HG03571 (cell line): ENCODE results near the gene ARHGAP26.
A peak's percentile ranks its signal among the peaks of the same experiment; 100 is the strongest.

Experiments used
- ATAC-seq: cut with Tn5 transposase; IDR thresholded peaks from one replicate; pipeline ENCODE4 v1.9.1; 2021; ENCODE audit not compliant: unreplicated experiment

The ARHGAP26 gene

GRCh38 chr5:142896325-142897007 lies 126.3 kb downstream of the ARHGAP26 start:
- ATAC-seq: no peak

- ATAC-seq: no peak
Observed at GRCh38 chr5:142897328-142897727, 127.2 kb downstream of the ARHGAP26 start.

- ATAC-seq: no peak
Observed at GRCh38 chr5:142900927-142901326, 130.8 kb downstream of the ARHGAP26 start.

DNA sequence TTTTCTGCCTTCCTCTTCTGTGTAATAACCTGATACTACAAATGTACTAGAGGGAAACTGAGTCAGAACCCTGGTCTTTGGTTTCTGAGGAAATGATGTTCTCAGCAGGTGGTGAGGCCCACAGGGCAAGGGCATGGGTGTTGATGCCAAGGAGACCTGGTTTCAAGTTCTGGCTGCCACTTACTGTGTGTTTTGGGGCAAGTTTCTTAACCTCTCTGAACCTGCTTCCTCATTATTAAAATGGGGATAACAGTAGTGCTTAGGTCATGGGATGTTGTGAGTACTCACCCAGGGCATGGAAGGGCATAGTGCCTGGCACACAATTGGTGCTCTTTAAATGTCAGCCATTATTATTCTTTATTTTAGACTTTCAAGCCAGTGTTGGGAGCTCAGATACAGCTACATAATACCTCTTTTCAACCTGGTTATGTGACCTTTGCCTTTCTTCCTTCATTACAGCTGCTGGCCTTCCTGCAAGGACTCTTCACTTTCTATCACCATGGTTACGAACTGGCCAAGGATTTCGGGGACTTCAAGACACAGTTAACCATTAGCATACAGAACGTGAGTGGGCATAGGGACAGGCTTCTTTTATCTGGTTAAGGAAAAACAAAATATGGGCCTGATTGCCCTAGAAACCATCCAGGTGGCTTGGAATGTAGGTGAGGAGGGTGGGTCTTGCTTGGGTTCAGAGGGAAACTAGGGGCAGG lies 131.5 kb downstream of the ARHGAP26 start:
- no peak for ATAC-seq

GRCh38 chr5:142902186-142902965 lies 132.2 kb downstream of the ARHGAP26 start:
- no peak for ATAC-seq

- ATAC-seq: no peak
Observed at GRCh38 chr5:142904416-142904815, 134.2 kb downstream of the ARHGAP26 start.

- ATAC-seq: no peak
Observed at GRCh38 chr5:142905348-142905747, 135.2 kb downstream of the ARHGAP26 start.

DNA sequence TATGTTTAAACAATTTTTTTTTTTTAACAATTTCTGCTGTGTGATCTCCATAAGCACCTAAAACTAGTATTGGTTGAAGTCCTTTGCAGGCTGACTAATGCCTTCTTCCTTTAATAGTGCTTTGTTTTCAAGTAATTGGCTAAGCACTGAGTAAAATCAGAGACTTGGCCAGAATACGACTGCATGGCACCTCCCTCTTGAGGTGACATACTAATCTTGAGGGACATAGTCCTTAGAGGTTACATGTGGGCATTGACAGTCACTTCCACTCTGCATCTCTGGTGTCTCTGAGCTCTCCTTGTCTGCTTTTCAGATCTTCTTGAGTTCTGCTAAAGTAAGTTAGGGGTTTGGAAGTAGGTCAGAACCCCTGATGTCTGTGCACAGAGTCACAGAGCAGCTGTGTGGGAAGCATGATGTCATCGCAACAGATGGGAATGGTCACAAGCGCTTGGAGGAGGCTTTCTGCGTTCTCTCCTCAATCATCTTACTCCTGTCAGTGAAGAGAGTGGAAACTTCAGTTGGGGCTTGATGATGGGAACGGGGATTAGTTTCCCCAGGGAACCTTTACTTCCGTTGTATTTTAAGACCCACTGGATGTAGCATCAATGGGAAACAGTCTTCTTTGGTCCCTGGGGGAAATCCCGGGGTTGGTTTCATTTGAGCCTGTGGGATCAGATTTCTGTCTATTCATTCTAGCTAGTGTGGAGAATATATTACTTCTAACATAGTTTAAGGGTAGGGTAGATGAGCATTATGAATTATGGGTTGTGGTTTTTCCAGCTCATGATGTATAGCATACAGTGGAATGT lies 136.9 kb downstream of the ARHGAP26 start:
- ATAC-seq: no peak

GRCh38 chr5:142908659-142909058 lies 138.5 kb downstream of the ARHGAP26 start:
- no peak for ATAC-seq

- ATAC-seq: no peak
Observed at GRCh38 chr5:142910128-142910527, 140.0 kb downstream of the ARHGAP26 start.

DNA sequence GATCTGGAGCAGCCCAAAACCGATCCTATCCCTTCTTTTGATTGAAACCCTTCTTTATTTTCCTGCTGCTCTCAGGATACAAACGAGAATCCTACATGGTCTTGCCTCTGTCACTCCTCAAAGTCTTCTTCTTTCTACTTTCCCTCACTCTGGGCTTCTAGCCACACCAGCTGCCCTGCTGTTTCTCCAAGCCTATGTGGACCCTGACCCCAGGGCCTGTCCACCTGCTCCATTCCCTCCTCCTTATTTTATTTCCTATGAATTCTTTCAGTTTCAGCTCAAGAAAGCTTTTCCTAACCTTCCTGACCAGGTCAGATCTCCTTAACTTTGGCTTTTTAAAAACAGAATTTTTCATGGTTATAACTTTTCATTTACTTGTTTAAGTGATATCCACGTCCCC lies 141.0 kb downstream of the ARHGAP26 start:
- no peak for ATAC-seq

DNA sequence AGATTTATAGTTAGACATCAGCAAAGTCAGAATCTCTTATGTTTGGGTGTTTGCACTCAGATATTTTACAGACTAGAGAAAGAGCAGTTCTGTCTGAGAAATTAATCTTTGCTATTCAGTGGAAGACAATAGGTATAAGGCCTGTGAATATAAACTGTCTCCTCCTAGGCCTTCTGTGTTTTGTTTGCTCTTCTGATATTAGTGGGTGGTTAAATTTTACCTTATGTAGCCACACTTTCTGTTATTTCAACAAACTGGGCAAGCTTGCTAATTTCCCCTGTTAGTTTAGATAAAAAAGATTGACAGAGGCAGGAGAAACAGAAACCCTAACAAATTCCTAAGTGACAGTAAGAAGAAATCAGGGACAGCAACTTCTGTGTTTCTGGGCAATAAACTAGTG lies 141.6 kb downstream of the ARHGAP26 start:
- no peak for ATAC-seq

DNA sequence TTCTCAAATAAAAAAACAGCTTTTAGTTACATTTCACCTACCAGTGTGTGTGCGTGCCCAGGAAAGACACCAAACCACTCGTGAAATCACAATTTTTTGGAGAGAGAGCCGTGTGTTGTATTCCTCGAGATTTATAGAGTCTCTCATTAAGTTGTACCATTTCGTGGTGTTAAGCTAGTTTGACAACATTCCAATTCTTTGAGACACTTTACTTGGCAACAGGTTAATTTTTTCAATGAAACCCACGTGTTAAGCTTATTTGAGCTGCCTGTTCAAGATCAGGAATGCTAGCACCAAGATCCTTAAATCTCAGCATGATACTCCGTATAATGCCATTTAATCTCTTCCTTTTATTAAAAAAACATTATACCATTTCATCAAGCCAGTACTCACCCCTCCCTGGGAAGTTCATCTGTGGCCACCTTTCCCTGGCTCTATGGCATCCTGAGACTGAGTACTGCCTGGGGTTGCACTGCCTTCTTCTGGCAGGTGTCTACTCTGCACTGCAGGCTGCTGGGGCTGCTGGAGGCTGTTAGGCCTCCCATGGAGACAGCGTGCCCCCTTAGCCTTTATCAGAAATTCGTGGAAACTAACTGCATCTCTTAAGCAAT lies 143.7 kb downstream of the ARHGAP26 start:
- ATAC-seq: no peak

DNA sequence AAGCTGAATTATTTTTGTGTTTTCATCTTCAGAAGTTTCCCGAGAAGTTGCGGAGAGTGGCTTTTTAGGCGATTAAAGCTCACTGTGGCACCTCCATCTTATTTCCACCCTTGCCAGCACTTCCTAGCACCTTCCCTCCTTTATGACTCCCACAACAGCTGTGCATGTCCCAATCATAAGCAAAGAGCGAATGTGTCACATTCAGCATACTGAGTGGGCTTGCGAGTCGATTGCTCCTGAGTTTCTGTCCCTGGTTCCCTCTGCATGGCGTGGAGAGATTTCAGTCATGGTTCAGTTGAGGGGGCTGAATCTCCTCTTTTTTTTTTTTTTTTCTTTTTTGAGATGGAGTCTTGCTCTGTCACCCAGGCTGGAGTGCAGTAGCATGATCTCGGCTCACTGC lies 144.9 kb downstream of the ARHGAP26 start:
- no peak for ATAC-seq

DNA sequence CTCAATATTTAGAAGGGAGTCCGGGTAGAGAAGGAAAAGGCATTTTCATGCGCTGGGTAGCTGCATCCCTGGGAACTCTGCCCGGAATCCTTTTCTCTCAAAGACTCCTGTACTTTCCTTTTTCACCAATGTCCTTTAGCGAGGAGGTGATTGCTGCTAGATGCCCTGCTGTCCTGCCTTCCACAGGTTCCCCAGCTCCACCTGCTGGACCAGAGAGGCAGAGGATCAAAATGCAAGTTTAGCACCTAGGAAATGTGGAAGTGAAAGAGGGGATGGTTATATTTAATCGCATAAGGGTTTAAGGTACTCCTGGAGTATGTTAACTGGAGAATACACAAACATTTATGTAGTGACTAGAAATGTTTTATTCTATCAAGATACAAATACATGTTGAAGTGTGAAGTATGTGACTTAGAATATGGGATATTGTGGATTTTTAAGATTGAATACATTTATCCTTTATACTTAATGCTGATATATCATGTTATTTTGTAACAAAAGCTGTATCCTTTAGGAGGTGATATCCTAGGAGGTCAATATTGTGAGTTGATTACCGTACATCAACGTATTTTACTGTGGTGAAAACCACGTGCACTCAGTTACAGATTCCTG lies 145.7 kb downstream of the ARHGAP26 start:
- peak; percentile 83 for ATAC-seq

DNA sequence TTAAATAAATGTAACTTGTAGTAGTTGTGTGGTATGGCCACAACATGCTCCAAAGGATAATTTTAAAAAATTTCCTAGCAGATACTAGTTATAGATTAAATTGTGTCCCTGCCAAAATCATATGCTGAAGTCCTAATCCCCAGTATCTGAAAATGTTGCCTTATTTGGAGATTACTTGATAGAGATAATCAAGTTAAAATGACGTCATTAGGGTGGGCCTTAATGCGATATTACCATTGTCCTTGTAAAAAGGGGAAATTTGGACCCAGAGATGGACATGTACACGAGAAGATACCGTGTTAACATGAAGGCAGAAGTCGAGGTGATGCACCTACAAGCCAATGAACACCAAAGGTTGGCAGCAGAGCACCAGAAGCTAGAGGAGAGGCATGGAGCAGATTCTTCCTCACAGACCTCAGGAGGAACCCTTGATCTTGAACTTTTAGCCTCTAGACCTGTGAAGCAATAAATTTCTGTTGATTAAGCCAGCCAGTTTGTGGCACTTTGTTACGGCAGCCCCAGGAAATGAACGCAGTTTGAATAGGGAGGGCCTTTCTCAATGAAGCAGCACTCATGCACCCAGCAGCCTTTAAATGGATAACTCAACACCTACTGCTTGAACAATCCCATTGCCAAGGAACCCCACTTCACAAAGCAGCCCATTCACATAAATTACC lies 148.9 kb downstream of the ARHGAP26 start:
- ATAC-seq: no peak

DNA sequence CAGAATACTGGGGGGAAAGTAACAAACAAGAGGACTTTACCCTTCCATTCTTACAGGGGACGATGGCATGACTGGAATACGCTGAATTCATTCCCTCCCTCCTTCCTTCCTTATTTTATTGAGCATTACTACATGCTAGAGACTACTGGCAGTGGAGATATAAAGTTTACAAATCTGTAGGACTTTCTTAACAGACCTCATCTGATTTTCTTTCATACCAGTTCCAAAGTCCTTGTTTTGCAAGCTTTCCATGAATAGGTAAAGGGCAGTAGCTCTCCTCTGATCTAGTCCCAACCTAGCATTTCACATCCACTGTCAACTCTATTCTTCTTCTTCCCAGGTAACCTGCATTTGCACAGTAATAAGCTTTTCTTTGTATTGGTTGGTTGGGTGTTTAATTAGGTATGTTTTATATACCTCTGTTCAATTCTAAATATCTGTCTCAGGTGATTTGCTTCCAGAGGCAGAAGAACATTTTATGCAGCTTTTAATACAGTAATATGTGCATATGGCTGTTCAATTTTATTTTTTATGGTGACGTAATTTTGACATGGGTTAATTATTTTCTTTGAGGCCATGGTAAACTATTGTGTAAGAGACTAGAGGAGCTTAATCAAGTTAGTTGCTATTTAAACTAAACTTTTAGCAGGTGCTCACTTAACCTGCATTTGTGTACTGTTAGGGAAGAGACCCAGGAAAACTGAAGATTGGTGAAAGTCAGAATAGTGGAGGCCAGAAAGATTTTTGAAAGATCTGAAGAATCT lies 150.9 kb downstream of the ARHGAP26 start:
- no peak for ATAC-seq

- no peak for ATAC-seq
Observed at GRCh38 chr5:142922223-142922952, 152.2 kb downstream of the ARHGAP26 start.
